Epithelial cell of proximal tubule (primary cell): ENCODE results near the gene RASEF. TPM values are rescaled to one million over a fixed set of nuclear protein-coding genes. Genes with fewer than 3 reads are reported as not detected.

Source experiments
- DNase-seq: peaks from one replicate; pipeline ENCODE4 v3.0.0-alpha.2; 2011; ENCODE audit warnings: low read depth
- H3K4me3 ChIP-seq: 2 replicates; pipeline ENCODE4 v1.5.1; 2011; ENCODE audit warnings: low read depth, mild to moderate bottlenecking, low read length
- CTCF ChIP-seq: conservative IDR thresholded peaks from 2 replicates; pipeline ENCODE4 v1.5.1; 2012; ENCODE audit warnings: low read depth, mild to moderate bottlenecking, low read length
- total RNA-seq: library from RNA; depleted of rRNA; stranded (reverse); fragments of >200 nt; gene quantifications from 2 replicates; pipeline ENCODE4 v1.2.3, GENCODE V29; 2015

The RASEF gene
- total RNA-seq, 1 donor from 2014 or later, result 11.6 TPM

DNA sequence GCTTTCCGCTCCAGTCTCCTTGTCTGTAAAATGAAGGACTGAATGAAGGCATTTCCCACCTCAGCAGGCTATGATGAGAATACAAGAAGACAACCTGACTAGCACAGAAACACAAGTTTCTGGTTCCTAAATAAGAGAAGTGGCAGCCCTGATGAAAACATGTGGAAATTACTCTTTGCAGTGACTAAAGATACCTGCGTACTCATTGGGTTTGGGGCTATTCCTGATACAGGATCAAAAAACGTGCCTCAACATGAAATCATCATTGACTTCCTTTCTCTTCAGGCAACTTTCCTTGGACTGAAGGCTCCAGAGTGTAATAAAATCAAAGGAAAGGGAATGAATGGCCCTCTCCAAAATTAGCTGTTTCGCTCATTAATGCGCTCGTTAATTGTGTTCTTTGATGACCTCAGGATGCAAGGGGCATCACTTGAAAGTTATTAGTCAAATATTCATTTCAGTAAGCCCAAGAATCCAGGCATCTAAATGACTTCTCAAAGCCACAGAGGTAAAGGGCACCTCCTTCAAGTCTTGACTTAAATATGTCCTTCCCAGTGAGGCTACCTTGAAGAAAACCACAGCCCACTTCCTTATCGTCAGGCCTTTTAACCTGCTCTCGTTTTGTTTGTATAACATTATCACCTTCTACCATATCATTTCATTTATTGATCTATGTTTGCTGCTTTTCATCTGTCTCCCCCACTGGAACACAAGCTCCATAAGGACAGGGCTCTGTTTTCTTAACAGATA is 68.9 kb downstream of the RASEF start:
- no peak for TF ChIP-seq CTCF
- DNase-seq, result no peak
- no peak overlapping the region for H3K4me3 ChIP-seq

GRCh38 chr9:82991671-82992070 is 71.3 kb downstream of the RASEF start:
- no peak for TF ChIP-seq CTCF
- H3K4me3 ChIP-seq, result no peak overlapping the region
- DNase-seq, result no peak

DNA sequence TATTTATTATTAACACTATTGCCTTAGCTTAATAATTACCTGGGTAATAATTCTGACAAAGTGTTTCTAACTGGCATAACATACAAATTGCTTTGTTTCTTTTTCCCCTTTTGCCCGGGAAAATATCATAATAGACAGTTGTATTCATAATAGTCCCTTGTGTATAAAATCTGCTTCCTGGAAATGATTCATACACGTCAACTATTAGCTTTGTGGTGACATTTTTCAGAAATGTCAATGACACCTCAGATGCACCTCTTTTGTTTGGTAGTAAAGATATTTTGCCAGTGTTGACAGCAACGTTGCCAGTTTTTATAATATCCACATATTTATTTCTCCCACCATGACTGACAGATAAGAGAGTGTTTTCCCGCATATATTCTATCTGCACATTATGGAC is 73.0 kb downstream of the RASEF start:
- no peak for DNase-seq
- TF ChIP-seq CTCF, result no peak
- no peak overlapping the region for H3K4me3 ChIP-seq

DNA sequence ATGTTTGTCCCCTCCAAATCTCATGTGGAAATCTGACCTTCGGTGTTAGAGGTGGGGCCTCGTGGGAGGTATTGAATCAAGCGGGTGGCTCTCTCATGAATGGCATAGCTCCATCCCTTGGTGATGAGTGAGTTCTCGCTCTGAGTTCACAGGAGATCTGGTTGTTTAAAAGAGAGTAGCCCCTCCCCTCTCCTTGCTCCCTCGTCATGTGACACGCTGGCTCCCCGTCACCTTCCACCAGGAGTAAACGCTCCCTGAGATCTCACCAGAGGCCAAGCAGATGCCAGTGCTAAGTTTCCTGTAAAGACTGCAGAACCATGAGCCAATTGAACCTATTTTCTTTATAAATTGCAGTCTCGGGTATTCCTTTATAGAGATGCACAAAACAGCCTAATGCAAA is 74.5 kb downstream of the RASEF start:
- DNase-seq, result no peak
- no peak overlapping the region for H3K4me3 ChIP-seq
- TF ChIP-seq CTCF, result no peak

DNA sequence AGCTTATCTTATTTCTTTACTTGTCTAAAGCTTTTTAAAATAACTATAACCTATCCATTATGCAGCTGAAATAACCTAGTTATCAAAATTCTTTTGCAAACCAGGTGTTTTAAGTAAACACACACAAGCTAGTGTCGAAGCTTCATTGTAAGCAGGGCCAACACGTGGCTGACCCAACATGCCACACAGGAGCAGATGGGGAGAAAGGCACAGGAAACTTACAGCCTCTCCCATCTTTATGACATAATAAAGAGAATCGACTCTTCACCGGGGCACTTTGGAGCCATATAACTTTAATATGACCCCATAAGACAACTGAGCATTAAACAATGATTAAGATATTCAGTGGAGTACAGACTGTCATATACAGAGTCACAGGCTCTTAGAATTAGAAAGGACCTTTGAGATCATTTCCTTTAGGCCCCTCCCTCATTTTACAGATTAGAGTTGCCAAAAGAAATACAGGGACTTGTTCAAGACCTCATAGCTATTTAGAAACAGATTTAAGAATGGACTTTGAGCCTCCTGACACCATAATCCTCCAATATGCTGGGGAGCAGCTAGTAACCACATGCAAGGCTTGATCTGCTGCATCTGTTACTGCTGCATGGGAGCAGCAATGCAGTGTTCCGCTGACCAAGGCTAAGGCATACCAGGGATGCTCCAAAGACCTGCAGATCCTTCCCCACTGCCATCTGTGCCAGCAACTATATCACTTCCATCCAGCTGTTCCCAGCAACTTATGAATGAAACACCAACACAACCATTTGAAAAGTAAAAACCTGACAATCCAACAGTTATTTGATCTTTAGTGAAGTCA is 75.4 kb downstream of the RASEF start:
- no peak for TF ChIP-seq CTCF
- DNase-seq, result no peak
- H3K4me3 ChIP-seq, result no peak overlapping the region

DNA sequence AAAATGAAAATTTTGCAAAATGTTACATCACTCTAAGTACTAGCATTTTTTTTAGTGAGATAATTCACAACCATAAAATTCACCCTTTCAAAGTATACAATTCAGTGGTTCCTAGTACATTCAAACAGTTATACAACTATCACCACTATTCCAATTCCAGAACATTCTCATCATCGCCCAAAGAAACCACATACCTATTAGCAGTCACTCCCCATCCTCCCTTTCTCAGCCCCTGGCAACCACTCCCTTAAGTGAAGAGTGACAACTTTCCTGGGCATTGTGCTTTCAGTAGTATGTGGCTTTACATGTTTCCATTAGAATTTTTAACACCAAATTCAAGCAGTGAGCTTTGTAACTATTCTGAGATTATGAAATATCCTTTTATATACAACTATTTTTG is 81.4 kb downstream of the RASEF start:
- no peak for TF ChIP-seq CTCF
- DNase-seq, result no peak
- H3K4me3 ChIP-seq, result no peak overlapping the region
